Retinal pigment epithelial cell (primary cell): ENCODE results near the gene H2BK1.

Experiments
- DNase-seq: peaks from one replicate; pipeline ENCODE4 v3.0.0-alpha.2; 2010; ENCODE audit warnings: low read depth
- H3K4me3 ChIP-seq: 2 replicates; pipeline ENCODE4 v1.5.1; 2011; ENCODE audit warnings: mild to moderate bottlenecking, low read length, control low read depth, moderate library complexity
- TF ChIP-seq, protein P1 (sequence below): conservative IDR thresholded peaks from 2 replicates; pipeline ENCODE4 v1.5.1; 2011; ENCODE audit warnings: low read depth, low read length, control low read depth, inconsistent platforms

Gene H2BK1

DNA sequence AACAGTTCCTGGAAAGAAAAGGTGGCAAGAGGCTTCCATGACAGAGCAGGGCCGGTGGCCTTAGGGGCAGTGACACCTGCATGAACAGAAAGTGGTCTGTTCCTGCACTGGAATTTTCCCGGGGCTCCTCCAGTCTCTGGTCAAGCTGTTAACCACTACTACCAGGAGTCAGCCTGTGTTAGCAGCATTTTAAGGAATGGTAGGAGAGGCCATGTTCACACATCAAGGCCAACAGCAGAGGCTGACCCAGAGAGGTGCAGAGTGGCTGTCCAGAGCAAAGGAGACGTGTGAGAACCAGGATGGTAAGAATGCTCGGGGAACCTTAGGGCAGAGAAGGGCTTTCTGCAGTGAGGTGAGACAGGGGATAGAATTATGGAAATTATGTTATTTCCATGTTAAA lies 8.5 kb downstream of the H2BK1 start:
- H3K4me3 ChIP-seq = no peak overlapping the region
- DNase-seq = no peak
- TF ChIP-seq, protein P1, sequence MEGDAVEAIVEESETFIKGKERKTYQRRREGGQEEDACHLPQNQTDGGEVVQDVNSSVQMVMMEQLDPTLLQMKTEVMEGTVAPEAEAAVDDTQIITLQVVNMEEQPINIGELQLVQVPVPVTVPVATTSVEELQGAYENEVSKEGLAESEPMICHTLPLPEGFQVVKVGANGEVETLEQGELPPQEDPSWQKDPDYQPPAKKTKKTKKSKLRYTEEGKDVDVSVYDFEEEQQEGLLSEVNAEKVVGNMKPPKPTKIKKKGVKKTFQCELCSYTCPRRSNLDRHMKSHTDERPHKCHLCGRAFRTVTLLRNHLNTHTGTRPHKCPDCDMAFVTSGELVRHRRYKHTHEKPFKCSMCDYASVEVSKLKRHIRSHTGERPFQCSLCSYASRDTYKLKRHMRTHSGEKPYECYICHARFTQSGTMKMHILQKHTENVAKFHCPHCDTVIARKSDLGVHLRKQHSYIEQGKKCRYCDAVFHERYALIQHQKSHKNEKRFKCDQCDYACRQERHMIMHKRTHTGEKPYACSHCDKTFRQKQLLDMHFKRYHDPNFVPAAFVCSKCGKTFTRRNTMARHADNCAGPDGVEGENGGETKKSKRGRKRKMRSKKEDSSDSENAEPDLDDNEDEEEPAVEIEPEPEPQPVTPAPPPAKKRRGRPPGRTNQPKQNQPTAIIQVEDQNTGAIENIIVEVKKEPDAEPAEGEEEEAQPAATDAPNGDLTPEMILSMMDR = no peak

DNA sequence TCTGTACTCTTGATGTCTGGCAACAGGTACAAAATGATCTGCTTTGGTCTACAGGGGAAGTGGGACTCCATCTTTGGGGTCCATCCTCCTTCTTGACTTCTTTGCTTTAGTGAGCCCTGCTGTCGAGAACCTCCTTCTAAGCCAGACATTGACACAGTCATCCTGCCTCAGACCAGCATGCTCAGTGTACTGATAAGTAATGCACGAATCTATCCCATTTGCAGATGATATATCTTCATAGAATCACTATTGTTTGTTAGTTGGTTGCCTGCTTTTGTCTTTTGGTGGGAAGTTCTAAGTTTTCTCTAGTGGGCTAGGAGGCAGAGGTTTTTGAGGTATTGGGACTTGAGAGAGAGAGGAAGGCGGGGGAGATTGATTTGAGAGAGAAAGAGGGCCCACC lies 8.9 kb downstream of the H2BK1 start:
- H3K4me3 ChIP-seq = no peak overlapping the region
- DNase-seq = no peak
- TF ChIP-seq, protein P1 = no peak

DNA sequence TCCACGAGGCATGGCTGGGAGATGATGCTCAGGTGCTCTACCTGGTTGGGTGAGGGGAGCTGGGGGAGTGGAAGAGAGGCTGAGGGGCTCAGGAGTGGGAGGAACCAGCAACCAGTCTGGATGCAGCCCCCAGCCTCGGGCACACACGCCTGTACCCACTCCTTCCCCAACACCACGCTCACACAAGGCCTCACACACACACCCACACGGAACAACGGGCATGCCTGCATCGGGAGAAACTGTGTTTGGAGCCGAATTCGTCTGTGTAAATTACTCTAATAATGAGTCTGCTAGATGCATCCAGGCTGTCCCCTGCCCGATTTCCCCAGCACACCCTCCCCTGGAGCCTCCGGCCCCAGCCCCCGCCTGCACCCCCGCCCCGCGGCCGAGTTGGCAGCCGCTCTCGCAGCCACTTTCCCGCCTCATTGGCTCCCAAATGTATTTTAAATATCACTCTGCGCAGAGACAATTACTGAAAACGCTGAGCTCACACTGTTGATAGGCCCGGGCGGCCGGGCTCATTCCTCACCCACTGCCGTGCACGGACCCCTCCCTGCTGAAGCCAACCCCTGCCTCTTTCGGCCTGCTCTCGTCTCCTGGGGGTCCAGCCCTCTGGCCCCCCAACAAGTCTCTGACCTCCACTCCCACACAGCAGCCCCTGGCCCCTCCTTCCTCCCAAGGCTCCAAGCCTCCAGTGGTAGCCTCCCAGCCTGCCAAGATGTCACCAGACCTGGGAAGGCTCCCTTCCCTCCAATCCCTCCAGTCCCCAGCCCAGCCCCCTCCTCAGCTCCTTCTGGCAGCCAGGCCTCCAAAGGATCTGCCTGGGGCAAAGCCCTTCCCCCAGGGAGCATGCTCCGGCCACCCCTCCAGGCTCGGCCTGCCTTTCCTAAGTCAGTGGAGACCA lies 11.1 kb downstream of the H2BK1 start:
- no peak overlapping the region for H3K4me3 ChIP-seq
- TF ChIP-seq, protein P1 = no peak
- no peak for DNase-seq

DNA sequence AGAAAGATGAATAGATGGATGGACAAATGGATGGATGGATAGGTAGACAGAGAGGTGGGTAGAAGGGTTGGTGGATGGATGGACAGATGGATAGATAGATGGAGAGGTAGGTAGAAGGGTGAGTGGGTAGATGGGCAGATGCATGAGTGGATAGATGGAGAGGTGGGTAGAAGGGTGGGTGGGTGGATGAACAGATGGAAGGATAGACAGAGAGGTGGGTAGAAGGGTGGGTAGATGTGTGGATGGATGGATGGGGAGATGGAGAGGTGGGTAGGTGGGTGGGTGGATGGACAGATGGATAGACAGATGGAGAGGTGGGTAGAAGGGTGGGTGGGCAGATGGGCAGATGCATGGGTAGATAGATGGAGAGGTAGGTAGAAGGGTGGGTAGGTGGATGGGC lies 12.4 kb downstream of the H2BK1 start:
- TF ChIP-seq, protein P1 = no peak
- no peak for DNase-seq
- no peak overlapping the region for H3K4me3 ChIP-seq

DNA sequence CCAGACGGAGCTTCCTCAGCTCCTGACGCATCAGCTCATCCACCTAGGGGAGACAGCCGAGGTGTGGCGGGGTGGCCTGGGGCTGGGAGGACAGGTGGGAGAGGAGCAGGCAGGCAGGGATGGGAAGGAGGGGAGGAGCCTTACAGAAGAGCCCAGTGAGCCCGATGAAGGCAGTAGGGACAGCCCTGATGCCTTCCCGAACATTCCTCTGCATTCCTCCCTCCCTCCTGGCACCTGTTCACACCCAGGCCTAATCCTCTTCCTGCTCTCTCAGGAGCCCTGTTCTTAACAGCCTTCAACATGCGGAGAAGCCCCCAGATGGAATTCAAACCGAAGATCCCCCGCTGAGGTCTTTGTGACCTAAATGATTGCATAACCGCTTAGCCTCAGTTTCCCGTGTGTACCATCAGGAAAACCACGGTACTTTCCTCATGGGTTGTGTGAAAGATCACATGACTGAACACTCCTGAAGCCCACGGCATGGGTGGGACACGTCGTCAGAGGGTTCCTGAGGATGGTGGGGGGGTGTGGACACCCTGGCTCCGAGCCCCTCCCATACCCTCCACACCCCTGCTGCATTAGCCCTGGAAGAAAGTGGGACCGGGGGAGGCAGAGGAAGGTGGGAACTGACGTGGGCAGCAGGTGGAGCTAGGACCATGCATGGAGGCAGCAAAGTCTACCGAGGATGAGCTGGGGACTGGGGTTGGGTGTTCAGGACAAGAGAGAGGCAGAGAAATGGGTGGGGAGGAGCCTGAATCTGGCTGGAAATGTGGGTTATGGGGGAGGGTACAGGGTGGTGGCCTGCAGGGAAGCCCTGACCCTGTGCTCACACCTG lies 14.5 kb downstream of the H2BK1 start:
- TF ChIP-seq, protein P1 = no peak
- no peak for DNase-seq
- no peak overlapping the region for H3K4me3 ChIP-seq

DNA sequence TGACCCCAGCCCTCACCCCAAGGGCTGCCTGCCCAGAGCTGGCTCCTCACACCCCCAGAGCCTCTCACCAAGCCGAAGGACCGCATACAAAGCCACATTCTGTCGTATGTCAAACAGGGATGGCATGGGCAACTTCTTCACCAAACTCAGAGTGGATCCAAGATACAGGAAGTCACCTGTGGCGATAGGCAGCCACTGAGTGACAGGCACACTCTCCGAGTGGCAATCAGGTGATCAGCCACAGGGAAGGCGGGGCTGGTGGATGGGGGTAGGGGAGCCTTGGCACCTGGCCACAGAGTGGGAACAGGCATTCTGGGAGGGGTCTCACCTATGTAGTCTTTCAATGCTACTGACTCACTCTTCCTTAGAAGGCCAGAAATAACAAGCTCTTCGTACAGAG lies 16.1 kb downstream of the H2BK1 start:
- DNase-seq = no peak
- no peak overlapping the region for H3K4me3 ChIP-seq
- TF ChIP-seq, protein P1 = no peak
